HT-29 (cell line): Measurements from ENCODE around the gene ASB12. TPM values are rescaled to one million over a fixed set of nuclear protein-coding genes. Genes with fewer than 3 reads are reported as not detected.

Experiments
- DNase-seq: peaks from one replicate; pipeline ENCODE4 v3.0.0-alpha.2; 2015; ENCODE audit warnings: low spot score
- total RNA-seq: library from RNA; depleted of rRNA; stranded (reverse); fragments of >200 nt; shearing (Covaris generic); gene quantifications from 2 replicates; pipeline ENCODE4 v1.2.3, GENCODE V29; 2014; rRNA removed

ASB12 gene
- total RNA-seq: 0.05 TPM in 1 of 2 replicates, not detected in the other

GRCh38 chrX:64230123-64230970 is at the start of gene ASB12:
Gene ASB12 (minus strand): TSS chrX:64230607. CDS start chrX:64225650, 4,957 bp downstream.
- no peak for DNase-seq

GRCh38 chrX:64265265-64265664 is 34.9 kb upstream of the ASB12 start:
- DNase-seq: no peak

GRCh38 chrX:64229154-64229553 is 1.3 kb downstream of the ASB12 start:
- DNase-seq: peak; percentile 8

GRCh38 chrX:64218023-64218422 is 12.4 kb downstream of the ASB12 start:
- DNase-seq: no peak

- peak; percentile 16 for DNase-seq
Measured at GRCh38 chrX:64213989-64214388, 16.4 kb downstream of the ASB12 start.

GRCh38 chrX:64206556-64207162 is 23.7 kb downstream of the ASB12 start:
- peak; percentile 4 for DNase-seq

GRCh38 chrX:64205735-64206501 is 24.5 kb downstream of the ASB12 start:
- DNase-seq: peak; percentile 83

GRCh38 chrX:64205441-64205734 is 25.0 kb downstream of the ASB12 start, which contains the start of gene AMER1:
Gene AMER1 (minus strand): TSS chrX:64205708. CDS start chrX:64193286, 12,422 bp downstream.
- DNase-seq: no peak

- DNase-seq: peak; percentile 15
Measured at GRCh38 chrX:64204701-64205440, 25.5 kb downstream of the ASB12 start.

GRCh38 chrX:64204252-64204651 is 26.2 kb downstream of the ASB12 start:
- no peak for DNase-seq

GRCh38 chrX:64202808-64203325 is 27.5 kb downstream of the ASB12 start:
- no peak for DNase-seq

GRCh38 chrX:64198036-64198435 is 32.4 kb downstream of the ASB12 start:
- no peak for DNase-seq

GRCh38 chrX:64196606-64197005 is 33.8 kb downstream of the ASB12 start:
- no peak for DNase-seq

GRCh38 chrX:64195862-64196261 is 34.5 kb downstream of the ASB12 start:
- no peak for DNase-seq

- no peak for DNase-seq
Measured at GRCh38 chrX:64192673-64193072, 37.7 kb downstream of the ASB12 start.

- no peak for DNase-seq
Measured at GRCh38 chrX:64192040-64192439, 38.4 kb downstream of the ASB12 start.

- no peak for DNase-seq
Measured at GRCh38 chrX:64191281-64192010, 39.0 kb downstream of the ASB12 start.

GRCh38 chrX:64190136-64190740 is 40.2 kb downstream of the ASB12 start:
- DNase-seq: no peak

- DNase-seq: no peak
Measured at GRCh38 chrX:64188901-64189300, 41.5 kb downstream of the ASB12 start.

- DNase-seq: no peak
Measured at GRCh38 chrX:64187762-64188150, 42.7 kb downstream of the ASB12 start.
